ENCODE data around the gene NONO. TPM values are rescaled to one million over a fixed set of nuclear protein-coding genes. Genes with fewer than 3 reads are reported as not detected.
A peak's percentile ranks its signal among the peaks of the same experiment; 100 is the strongest.
"Not testable (repeated sequence)": the region's sequence is repeated elsewhere in the genome, so short reads cannot be mapped to it uniquely, and the experiment has no call there.

NONO gene
- total and polyA plus RNA-seq, 4 donors = 236 to 435 (median 377) TPM

DNA sequence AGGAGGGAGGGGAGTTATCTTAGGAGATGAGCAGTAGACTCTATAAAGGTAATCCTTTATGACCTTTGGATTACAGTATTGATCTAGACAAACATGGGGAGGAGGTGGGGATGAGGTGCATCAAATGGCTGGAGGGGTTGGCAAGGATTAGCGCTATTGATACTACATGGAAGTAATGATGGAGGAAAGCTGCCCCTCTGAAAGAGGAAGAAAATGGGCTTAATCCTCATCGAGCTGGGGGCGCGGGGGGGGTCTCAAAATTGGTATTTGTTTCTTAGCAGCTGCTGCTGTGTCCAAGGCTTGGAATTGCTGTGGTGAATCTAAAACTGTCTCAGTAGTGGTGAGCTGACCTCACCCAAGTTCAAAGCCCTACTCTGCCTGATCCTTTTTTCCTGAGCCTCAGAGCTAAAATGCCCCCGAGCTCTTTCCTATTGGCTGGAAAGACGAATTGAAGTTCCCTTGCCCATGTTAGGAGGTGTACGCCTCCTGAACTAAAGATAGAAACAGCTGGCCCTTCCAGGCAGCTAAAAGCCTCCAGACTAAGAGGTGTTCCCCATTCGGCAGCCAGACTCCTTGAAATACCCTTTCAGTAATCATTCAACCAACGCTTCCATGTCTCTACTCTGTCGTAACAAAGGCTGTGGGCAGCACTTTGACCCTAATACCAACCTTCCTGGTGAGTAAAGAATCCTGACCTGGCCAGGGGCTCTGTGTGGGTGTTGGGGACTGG lies 17.9 kb downstream of the NONO start, which contains the start of gene ITGB1BP2:
Gene ITGB1BP2, plus strand, starts transcription at position 556 of the 730 bp plus-strand sequence. Its CDS starts 57 bp downstream, at position 613.
- peak in 1 of 6 donors; percentile 9 for DNase-seq (ENCODE audit: low read depth in 4 of 6, low spot score in 6 of 6)
- no peak within 1 kb of the TSS for H3K4me3 ChIP-seq (ENCODE audit: low read depth, low read length)

DNA sequence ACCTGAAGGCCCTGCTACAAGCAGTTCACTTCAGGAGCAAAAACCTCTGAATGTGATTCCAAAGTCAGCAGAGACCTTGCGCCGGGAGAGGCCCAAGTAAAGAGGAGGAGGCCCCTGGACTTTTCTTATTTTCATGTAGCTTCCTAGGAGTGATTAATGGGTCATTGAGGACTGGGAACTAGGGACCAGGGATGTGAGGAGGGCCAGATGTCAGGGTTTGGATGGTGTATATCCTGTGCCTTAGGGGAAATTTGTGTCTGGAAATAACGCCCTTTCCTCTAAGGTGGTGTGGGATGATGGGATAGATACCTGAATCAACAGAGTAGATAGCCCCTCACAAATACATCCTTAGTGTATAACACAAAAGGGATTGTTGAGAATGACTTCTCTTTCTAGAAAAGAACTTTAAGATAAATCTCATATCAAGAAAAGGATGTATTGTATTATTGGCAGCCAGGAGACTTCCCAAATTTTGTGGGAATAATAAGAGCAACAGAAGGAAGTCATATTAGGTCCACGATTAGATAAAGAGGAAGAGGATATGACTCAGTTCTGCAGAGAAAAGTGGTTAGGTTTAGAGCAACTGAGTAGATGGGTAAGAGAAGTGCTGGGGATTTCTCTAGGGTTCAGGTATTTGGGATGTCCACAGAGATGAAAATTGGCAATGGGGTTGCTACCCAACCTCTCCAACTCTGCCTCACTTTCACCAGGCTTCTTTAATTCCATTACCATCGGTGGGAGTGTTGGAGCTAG lies 19.2 kb downstream of the NONO start:
- Histone ChIP-seq H3K27me3 (ENCODE audit: control insufficient read depth, insufficient read depth, low read length) (no peaks in the 10 kb centered on the region), H3K4me3 (ENCODE audit: low read depth, low read length) (no peak overlapping the region), H3K27ac (ENCODE audit: low read depth, low read length) (no peak overlapping the region), H3K36me3 (ENCODE audit: control insufficient read depth, insufficient read depth, low read length) (peaks cover 14% of the 10 kb centered on the region), H3K4me1 (ENCODE audit: control insufficient read depth, insufficient read depth, low read length) (no peaks in the 10 kb centered on the region), H3K9me3 (ENCODE audit: control insufficient read depth, insufficient read depth, low read length) (no peaks in the 10 kb centered on the region)
- 91% methylated on average over 3 of the region's 5 CpGs for WGBS (ENCODE audit: insufficient coverage)
- DNase-seq (ENCODE audit: low read depth in 4 of 6, low spot score in 6 of 6) = no peak

More for the DNA sequence above, 17.9 kb downstream of the NONO start, which contains the start of gene ITGB1BP2:
- H3K27me3 ChIP-seq (ENCODE audit: control insufficient read depth, insufficient read depth, low read length) = no peaks in the 10 kb centered on the region
- 58% methylated on average over 7 of the region's 10 CpGs for WGBS (ENCODE audit: insufficient coverage)
- peaks cover 14% of the 10 kb centered on the region for H3K36me3 ChIP-seq (ENCODE audit: control insufficient read depth, insufficient read depth, low read length)
- no peak within 1 kb of the TSS for H3K27ac ChIP-seq (ENCODE audit: low read depth, low read length)
- no peaks in the 10 kb centered on the region for H3K4me1 ChIP-seq (ENCODE audit: control insufficient read depth, insufficient read depth, low read length)
- H3K9me3 ChIP-seq (ENCODE audit: control insufficient read depth, insufficient read depth, low read length) = no peaks in the 10 kb centered on the region

DNA sequence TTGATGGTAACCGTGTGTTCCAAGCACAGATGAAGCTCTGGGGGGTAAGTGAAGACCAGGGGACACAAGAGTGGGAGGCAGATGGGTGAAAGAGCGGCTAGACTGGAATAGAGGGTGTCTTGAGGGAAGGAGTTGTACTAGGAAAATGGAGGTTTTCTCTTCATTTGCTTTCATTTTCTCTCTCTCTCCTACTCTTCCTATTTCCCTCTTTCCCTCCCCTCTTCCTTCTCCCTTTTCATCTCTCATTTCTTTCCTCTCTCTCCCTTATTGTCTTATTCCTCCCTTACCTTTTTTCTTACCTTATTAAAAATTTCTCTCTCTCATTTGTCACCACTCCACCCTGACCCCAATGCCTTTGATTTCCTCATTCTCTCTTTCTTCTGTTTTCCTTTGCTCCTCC lies 21.1 kb downstream of the NONO start:
- no peak overlapping the region for H3K27ac ChIP-seq (ENCODE audit: low read depth, low read length)
- 67% methylated on average over 1 of the region's 2 CpGs for WGBS (ENCODE audit: insufficient coverage)

GRCh38 chrX:71315917-71316316 lies 32.5 kb downstream of the NONO start:
- Histone ChIP-seq H3K36me3 (ENCODE audit: control insufficient read depth, insufficient read depth, low read length) (no peaks in the 10 kb centered on the region), H3K27me3 (ENCODE audit: control insufficient read depth, insufficient read depth, low read length) (no peaks in the 10 kb centered on the region), H3K4me1 (ENCODE audit: control insufficient read depth, insufficient read depth, low read length) (no peaks in the 10 kb centered on the region), H3K27ac (ENCODE audit: low read depth, low read length) (no peak overlapping the region), H3K9me3 (ENCODE audit: control insufficient read depth, insufficient read depth, low read length) (peaks cover 2% of the 10 kb centered on the region), H3K4me3 (ENCODE audit: low read depth, low read length) (no peak overlapping the region)
- DNase-seq (ENCODE audit: low read depth in 4 of 6, low spot score in 6 of 6) = no peak
- 80% methylated on average over 6 of the region's 7 CpGs for WGBS (ENCODE audit: insufficient coverage)

More for the DNA sequence above, 21.1 kb downstream of the NONO start:
- peaks cover 6% of the 10 kb centered on the region for H3K36me3 ChIP-seq (ENCODE audit: control insufficient read depth, insufficient read depth, low read length)
- no peak for DNase-seq (ENCODE audit: low read depth in 4 of 6, low spot score in 6 of 6)
- no peaks in the 10 kb centered on the region for H3K27me3 ChIP-seq (ENCODE audit: control insufficient read depth, insufficient read depth, low read length)
- H3K4me3 ChIP-seq (ENCODE audit: low read depth, low read length) = no peak overlapping the region
- no peaks in the 10 kb centered on the region for H3K4me1 ChIP-seq (ENCODE audit: control insufficient read depth, insufficient read depth, low read length)
- H3K9me3 ChIP-seq (ENCODE audit: control insufficient read depth, insufficient read depth, low read length) = no peaks in the 10 kb centered on the region

DNA sequence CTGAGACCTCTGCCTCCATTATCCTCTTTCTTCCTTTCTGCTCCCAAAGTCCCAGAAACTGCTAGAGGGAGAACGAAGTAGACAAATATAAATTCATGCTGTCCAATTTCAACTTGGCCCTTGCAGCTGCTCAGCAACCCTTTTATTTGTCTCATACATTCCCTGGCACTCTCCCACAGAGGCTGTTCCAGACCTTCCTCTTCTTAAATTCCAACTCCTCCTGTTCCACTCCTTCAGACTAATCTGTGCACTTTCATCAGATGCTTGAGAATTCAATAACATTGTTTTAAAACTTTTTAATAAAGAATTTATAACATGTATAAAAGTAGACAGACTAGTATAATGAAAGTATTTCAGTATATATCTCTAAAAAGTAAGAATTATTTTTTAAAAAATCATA lies 33.5 kb downstream of the NONO start:
- not testable (repeated sequence) for H3K4me3 ChIP-seq (ENCODE audit: low read depth, low read length); H3K36me3 ChIP-seq (ENCODE audit: control insufficient read depth, insufficient read depth, low read length); H3K27ac ChIP-seq (ENCODE audit: low read depth, low read length); DNase-seq (ENCODE audit: low read depth in 4 of 6, low spot score in 6 of 6); H3K4me1 ChIP-seq (ENCODE audit: control insufficient read depth, insufficient read depth, low read length); H3K9me3 ChIP-seq (ENCODE audit: control insufficient read depth, insufficient read depth, low read length); H3K27me3 ChIP-seq (ENCODE audit: control insufficient read depth, insufficient read depth, low read length)
- no CpG with 5 or more reads among the region's 1 CpG for WGBS (ENCODE audit: insufficient coverage)

DNA sequence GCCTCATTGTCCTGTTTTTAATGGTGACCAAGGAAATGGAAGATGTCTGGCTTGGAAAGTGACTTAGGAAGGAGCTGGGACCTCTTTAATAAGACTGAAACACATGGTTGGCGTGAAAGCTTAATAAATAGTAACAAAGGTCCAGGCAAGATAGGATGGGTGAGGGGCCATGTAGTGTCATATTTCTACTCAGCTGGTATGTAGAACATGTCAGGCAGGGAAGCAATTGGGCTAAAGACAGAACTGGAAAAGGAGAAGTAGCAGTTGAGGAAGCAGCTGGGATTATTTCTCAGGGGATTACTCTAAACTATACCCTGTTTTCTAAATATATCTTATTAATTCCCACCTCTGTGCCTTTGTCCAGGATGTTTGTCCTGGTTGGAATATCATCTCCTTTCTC lies 36.7 kb downstream of the NONO start:
- 67% methylated on average over 1 of the region's 1 CpG for WGBS (ENCODE audit: insufficient coverage)
- H3K4me1 ChIP-seq (ENCODE audit: control insufficient read depth, insufficient read depth, low read length) = no peaks in the 10 kb centered on the region
- H3K36me3 ChIP-seq (ENCODE audit: control insufficient read depth, insufficient read depth, low read length) = no peaks in the 10 kb centered on the region
- peaks cover 2% of the 10 kb centered on the region for H3K9me3 ChIP-seq (ENCODE audit: control insufficient read depth, insufficient read depth, low read length)
- H3K27me3 ChIP-seq (ENCODE audit: control insufficient read depth, insufficient read depth, low read length) = no peaks in the 10 kb centered on the region
- no peak overlapping the region for H3K4me3 ChIP-seq (ENCODE audit: low read depth, low read length)
- H3K27ac ChIP-seq (ENCODE audit: low read depth, low read length) = no peak overlapping the region
- DNase-seq (ENCODE audit: low read depth in 4 of 6, low spot score in 6 of 6) = no peak

- no peak for DNase-seq (ENCODE audit: low read depth in 4 of 6, low spot score in 6 of 6)
- H3K36me3 ChIP-seq (ENCODE audit: control insufficient read depth, insufficient read depth, low read length) = no peaks in the 10 kb centered on the region
- H3K27me3 ChIP-seq (ENCODE audit: control insufficient read depth, insufficient read depth, low read length) = no peaks in the 10 kb centered on the region
- H3K27ac ChIP-seq (ENCODE audit: low read depth, low read length) = no peak overlapping the region
- H3K9me3 ChIP-seq (ENCODE audit: control insufficient read depth, insufficient read depth, low read length) = peaks cover 2% of the 10 kb centered on the region
- H3K4me1 ChIP-seq (ENCODE audit: control insufficient read depth, insufficient read depth, low read length) = no peaks in the 10 kb centered on the region
- no peak overlapping the region for H3K4me3 ChIP-seq (ENCODE audit: low read depth, low read length)
- no CpG with 5 or more reads among the region's 1 CpG for WGBS (ENCODE audit: insufficient coverage)
Measured at GRCh38 chrX:71321731-71322130, 38.3 kb downstream of the NONO start.

DNA sequence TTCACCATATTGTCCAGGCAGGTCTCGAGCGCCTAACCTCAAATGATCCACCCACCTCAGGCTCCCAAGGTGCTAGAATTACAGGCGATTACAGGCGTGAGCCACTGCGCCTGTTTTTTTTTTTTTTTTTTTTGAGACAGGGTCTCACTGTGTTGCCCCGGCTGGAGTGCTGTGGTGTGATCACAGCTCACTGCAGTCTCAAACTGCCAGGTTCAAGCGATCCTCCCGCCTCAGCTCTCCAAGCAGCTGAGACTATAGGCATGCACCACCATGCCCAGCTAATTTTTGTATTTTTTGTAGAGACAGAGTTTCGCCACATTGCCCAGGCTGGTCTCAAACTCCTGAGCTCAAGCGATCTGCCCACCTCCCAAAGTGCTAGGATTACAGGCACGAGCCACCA lies 41.0 kb downstream of the NONO start:
- H3K27ac ChIP-seq (ENCODE audit: low read depth, low read length); H3K27me3 ChIP-seq (ENCODE audit: control insufficient read depth, insufficient read depth, low read length); H3K4me1 ChIP-seq (ENCODE audit: control insufficient read depth, insufficient read depth, low read length); H3K9me3 ChIP-seq (ENCODE audit: control insufficient read depth, insufficient read depth, low read length); H3K36me3 ChIP-seq (ENCODE audit: control insufficient read depth, insufficient read depth, low read length); DNase-seq (ENCODE audit: low read depth in 4 of 6, low spot score in 6 of 6); H3K4me3 ChIP-seq (ENCODE audit: low read depth, low read length): not testable (repeated sequence)
- 86% methylated on average over 7 of the region's 11 CpGs for WGBS (ENCODE audit: insufficient coverage)

DNA sequence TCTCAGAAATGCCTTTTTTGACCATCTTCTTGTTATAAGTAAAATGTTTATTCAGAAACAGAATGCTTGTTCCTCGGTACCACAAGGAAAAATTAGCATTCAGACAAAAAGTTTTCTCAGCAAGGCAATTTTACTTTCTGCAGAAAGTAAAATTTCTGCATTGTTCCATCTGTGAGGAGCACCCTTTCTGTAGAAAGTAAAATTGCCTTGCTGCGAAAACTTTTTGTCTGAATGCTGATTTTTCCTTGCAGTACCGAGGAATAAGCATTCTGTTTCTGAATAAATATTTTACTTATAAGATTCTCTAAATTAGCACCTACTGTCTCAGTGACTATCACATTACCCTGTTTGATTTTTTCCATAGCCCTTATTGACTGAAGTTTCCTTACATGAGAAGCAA lies 43.0 kb downstream of the NONO start:
- Histone ChIP-seq H3K36me3 (ENCODE audit: control insufficient read depth, insufficient read depth, low read length) (no peaks in the 10 kb centered on the region), H3K4me3 (ENCODE audit: low read depth, low read length) (no peak overlapping the region), H3K4me1 (ENCODE audit: control insufficient read depth, insufficient read depth, low read length) (no peaks in the 10 kb centered on the region), H3K27ac (ENCODE audit: low read depth, low read length) (no peak overlapping the region), H3K27me3 (ENCODE audit: control insufficient read depth, insufficient read depth, low read length) (no peaks in the 10 kb centered on the region), H3K9me3 (ENCODE audit: control insufficient read depth, insufficient read depth, low read length) (no peaks in the 10 kb centered on the region)
- no peak for DNase-seq (ENCODE audit: low read depth in 4 of 6, low spot score in 6 of 6)
- WGBS (ENCODE audit: insufficient coverage) = no CpG with 5 or more reads among the region's 3 CpGs
